Stimulated activated CD4-positive, alpha-beta T cell treated with anti-CD3 and anti-CD28 coated beads, Interleukin-15, amount 100 ng/mL, for 48 hours (primary cell): ENCODE results near the gene SNU13.
"Not testable (repeated sequence)": the region's sequence is repeated elsewhere in the genome, so short reads cannot be mapped to it uniquely, and the experiment has no call there.

Source experiments
- DNase-seq, 2 donors: peaks; one replicate each; pipeline ENCODE4 v3.0.0-alpha.2; 2020; ENCODE audit warnings: low read depth in 2 of 2

The SNU13 gene

GRCh38 chr22:41682033-41682807, 6.4 kb downstream of the SNU13 start:
- DNase-seq, result peak; percentile 69 to 73

- DNase-seq, result no peak
These were observed 7.1 kb downstream of the SNU13 start for GRCh38 chr22:41681616-41682015.

GRCh38 chr22:41676134-41676533, 12.5 kb downstream of the SNU13 start:
- no peak for DNase-seq

GRCh38 chr22:41674846-41675340, 13.8 kb downstream of the SNU13 start:
- no peak for DNase-seq

- DNase-seq, result no peak
These were observed 15.7 kb downstream of the SNU13 start for GRCh38 chr22:41672780-41673509.

GRCh38 chr22:41672096-41672495, 16.6 kb downstream of the SNU13 start:
- DNase-seq, result not testable (repeated sequence)

GRCh38 chr22:41668971-41669911, 19.4 kb downstream of the SNU13 start:
- no peak for DNase-seq

GRCh38 chr22:41664951-41665350, 23.7 kb downstream of the SNU13 start:
- no peak for DNase-seq

GRCh38 chr22:41664490-41664889, 24.2 kb downstream of the SNU13 start:
- DNase-seq, result no peak

GRCh38 chr22:41663594-41663993, 25.1 kb downstream of the SNU13 start:
- not testable (repeated sequence) for DNase-seq

GRCh38 chr22:41661713-41662112, 27.0 kb downstream of the SNU13 start:
- DNase-seq, result no peak

- DNase-seq, result no peak
These were observed 27.6 kb downstream of the SNU13 start for GRCh38 chr22:41661088-41661487.

GRCh38 chr22:41660416-41660815, 28.3 kb downstream of the SNU13 start:
- no peak for DNase-seq

GRCh38 chr22:41659941-41660340, 28.7 kb downstream of the SNU13 start:
- DNase-seq, result no peak

GRCh38 chr22:41658869-41659268, 29.8 kb downstream of the SNU13 start:
- DNase-seq, result no peak

- no peak for DNase-seq
These were observed 31.0 kb downstream of the SNU13 start for GRCh38 chr22:41657709-41658108.

GRCh38 chr22:41656556-41656955, 32.1 kb downstream of the SNU13 start:
- no peak for DNase-seq

- DNase-seq, result no peak
These were observed 34.3 kb downstream of the SNU13 start for GRCh38 chr22:41654322-41654721.

GRCh38 chr22:41650821-41651220, 37.8 kb downstream of the SNU13 start:
- no peak for DNase-seq

- DNase-seq, result no peak
These were observed 38.4 kb downstream of the SNU13 start for GRCh38 chr22:41650229-41650628.

GRCh38 chr22:41648432-41648831, 40.2 kb downstream of the SNU13 start:
- no peak for DNase-seq

- no peak for DNase-seq
These were observed 40.9 kb downstream of the SNU13 start for GRCh38 chr22:41647771-41648170.
